Hypothalamus (tissue), 51 donors: ENCODE results near the gene GAGE10.
"Not testable (repeated sequence)": the region's sequence is repeated elsewhere in the genome, so short reads cannot be mapped to it uniquely, and the experiment has no call there.

Source experiments
- DNase-seq, 51 donors: peaks; one replicate each; lab custom pipeline; 2025; lab: John Stamatoyannopoulos, UW

The GAGE10 gene

GRCh38 chrX:49273181-49273727, 30.2 kb upstream of the GAGE10 start:
- no peak for DNase-seq

DNA sequence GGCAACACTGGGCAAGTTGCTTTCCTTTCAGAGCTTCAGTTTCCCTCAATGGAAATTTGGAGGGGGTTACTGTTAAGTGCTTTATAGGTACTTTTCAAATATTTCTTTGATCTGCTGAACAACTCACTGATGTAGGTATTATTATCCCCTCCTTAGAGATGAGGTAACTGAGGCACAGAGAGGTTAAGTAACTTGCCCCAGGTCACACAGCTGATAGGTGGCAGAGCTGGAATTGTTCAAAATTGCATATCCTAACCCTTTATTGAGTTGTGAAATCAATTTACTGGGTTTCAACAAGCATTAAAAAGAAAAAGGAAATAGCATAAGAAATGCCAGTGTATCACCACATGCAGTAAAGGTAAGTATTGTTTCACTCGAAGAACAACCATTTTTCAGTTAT, 27.2 kb upstream of the GAGE10 start:
- no peak for DNase-seq

DNA sequence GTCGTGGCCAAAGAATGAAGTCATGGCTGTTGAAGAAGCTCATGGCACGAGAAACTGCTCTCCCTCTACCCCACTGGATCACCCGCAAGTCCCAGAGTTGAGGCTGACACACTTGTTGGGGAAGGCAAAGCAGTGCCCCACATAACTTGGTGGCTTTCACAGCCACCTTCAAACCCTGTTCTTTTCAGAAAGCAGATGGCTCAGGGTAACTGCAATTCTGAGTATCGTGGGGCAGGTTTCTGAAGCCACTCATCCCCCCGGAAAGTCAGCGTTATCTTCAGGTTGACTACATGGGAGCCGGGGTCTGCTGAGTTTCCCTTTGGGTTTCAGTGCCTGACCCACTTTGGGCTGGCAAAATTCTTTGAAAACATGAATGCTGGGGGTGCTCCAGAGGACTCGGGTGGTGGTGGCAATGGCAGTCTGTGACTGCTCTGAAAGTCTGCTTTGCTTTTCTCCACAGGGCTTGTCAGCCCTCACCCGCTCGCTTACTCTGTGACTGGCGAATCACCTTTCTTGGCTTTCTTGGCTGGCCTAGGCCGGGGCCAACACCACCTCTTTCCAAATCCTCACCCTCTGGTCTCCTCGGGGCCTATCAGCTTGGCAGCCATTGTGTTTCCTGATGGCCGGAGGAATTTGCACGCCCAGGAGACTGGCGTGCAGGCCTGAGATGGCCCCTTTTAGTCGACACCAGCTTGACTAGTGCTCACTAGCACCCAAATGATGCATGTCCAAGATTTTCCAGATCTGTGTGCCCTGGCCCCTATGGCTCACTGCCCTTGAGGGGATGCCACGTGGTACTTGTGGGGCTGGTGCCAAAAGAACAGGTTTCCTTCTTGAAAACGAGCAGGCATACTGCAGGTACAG, 26.5 kb upstream of the GAGE10 start:
- no peak for DNase-seq

- DNase-seq: no peak
Observed at GRCh38 chrX:49277535-49277830, 26.0 kb upstream of the GAGE10 start.

DNA sequence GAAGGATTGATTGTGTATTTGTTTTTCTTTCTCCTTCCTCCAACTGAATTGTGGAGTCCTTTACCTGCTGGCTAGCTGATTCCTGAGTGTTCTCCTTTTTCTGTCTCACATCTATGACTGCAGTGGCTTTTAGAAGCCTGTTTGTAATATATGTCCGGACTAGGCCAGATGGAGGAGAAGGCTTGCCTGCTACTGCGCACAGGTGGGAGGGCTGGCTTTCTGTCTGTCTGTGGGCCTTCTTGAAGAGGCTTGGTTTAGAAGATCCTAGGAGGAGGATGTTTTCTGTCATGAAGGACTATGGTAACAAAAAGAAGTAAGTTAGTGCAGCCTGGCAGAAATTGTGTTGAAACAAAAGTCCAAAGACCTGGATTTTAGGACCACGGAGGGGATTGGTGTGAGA, 25.4 kb upstream of the GAGE10 start:
- no peak for DNase-seq

DNA sequence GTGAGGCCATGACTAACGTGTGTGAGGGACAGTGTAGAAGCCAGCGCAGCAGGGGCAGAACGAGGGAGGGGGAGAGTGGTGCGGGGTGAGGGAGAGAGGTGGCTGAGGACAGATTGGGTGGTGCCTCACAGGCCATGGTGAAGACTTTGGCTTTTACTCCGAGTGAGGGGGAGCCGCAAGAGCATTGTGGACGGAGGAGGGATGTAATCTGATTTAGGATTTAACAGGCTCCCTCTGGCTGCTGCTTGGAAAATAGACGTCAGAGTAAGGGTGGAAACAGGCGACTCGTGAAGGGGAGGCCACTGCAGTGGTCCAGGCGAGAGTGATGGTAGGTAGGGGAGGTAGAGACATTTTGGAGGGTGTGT, 20.8 kb upstream of the GAGE10 start:
- peak in 4 of 51 donors; percentile 0 to 22 (median 2) for DNase-seq

GRCh38 chrX:49284212-49284611, 19.2 kb upstream of the GAGE10 start:
- no peak for DNase-seq

GRCh38 chrX:49286136-49286535, 17.3 kb upstream of the GAGE10 start:
- DNase-seq: no peak

- no peak for DNase-seq
Observed at GRCh38 chrX:49286581-49286980, 16.9 kb upstream of the GAGE10 start.

GRCh38 chrX:49287665-49288064, 15.8 kb upstream of the GAGE10 start:
- DNase-seq: no peak

DNA sequence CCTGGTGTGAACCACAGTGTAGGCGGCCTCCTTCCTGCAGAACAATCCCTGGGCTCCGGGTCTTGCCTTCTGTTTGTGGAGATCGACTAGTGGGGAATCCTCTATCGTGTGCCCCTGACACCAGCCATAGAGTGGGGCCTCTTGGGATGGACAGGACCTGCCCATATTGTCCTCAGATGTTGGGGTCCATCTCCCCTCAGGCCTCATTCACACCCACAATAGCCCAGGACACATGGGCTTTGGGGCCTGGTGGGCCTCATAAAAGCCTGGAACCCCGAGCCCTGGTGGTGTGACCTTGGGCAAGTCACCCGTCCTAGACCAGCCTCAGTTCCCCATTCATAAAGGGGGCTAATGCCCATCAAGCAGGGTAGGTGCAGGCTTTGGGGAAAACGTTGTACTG, 13.2 kb upstream of the GAGE10 start:
- DNase-seq: no peak

DNA sequence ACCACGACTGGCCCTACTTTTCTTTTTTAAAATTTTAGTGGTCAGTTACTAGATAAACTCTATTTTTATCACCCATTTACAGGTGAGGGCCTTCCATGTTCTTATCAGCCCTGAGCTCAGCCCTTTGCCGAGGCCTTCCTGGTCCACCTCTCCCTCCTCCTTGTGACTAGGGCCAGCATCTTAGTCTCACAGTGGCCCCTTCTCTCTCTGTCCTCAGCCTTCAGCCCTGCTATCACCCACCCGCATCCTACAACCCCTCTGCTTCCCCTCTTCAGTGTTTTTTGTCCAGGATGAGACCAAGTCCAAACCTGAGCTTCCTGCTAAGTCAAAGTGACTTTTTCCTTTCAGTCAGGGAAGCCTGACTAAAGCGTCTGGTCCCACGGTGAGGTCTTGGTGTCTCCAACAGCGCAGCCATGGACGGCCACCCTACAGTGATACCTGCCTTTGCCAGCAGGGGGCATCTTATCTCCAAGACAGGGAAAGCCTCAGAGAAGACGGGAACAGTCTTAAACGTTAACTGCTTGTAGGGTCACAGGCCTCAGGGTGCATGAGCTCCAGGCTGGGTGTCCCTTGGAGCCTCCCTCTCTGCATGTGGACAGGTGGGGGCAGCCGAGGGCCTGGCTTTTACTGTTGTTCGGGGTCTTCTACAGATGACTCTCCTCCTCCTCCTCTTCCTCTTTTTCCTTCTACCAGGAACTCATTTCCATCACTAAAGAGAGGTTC, 11.7 kb upstream of the GAGE10 start:
- peak in 26 of 51 donors; percentile 1 to 51 (median 18) for DNase-seq

DNA sequence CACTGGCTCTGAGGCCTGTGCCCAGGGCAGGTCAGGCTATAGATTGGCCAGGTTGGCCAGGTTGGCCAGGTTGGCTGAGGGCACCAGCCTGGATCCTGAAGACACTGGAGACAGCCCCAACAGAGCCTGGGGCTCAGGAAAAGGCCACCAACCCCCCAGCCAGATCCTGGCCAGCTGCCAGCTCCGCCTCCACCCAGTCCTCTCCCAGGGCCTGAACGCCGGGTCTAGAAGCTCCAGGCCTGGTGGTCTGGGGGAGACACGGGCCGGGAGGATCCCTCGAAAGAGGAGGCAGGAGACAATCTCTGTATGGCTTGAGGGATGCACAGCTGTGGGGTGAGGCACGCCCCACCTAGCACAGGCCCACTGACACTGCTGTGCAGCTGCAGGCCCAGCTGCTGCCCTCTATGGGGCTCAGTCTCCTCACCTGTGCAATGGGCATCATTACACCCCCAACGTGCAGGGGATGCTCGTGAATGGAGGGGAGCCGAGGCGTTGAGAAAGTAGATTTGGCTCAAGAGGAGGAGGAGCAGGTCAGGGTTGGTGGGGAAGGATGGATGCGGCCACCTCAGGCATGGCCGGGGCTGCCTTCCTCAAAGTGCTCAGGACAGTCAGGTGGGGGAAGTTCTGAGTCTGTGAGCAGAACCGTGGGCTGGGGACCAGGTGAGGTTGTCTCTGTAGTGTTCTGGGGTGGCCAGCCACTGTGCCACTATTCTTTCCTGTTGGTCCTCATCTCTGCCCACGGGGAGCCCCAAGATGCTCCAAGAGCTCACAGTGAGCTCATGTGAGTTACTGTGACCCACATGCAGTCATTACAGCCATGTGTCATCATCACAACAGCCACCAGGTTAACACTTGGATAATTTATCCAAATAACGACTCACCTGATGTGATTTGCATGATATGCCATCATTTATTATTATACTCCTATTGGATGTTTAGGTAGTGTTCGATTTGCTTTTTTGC, 10.8 kb upstream of the GAGE10 start:
- DNase-seq: no peak

GRCh38 chrX:49299293-49299692, 4.2 kb upstream of the GAGE10 start:
- DNase-seq: not testable (repeated sequence)

- DNase-seq: no peak
Observed at GRCh38 chrX:49300703-49301102, 2.7 kb upstream of the GAGE10 start.

- DNase-seq: not testable (repeated sequence)
Observed at GRCh38 chrX:49307775-49308174, 4.3 kb downstream of the GAGE10 start.

DNA sequence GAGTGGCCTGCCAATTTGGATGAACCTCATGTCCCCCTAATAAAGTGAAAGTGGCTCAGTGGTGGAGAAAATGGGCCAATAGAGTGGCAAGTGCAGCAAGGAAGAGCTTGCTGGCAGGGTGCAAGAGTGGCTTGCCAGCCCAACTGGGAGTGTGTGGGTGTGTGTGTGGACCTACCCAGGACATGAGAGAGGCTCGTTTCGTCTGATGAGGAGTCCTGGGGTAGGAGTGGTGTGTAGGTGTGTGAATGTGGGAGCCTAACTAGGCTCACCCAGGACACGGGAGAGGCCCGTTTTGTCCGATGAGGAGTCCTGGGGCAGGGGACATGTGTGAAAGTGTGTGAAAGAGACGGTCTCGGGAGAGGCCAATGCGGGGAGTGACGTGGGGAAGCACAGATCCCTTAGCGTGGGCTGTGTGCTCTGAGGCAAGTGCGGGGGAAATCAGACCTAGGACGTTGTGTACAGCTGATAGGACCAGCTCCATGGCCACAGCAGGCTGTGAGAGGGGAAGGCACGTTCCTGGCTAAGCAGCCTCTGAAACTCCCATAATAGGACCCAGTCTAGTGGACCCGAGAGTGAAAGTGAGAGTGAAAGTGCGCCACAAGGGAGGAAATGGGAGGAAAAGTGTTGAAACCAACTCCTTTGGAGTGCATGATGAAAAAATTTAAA, 5.3 kb downstream of the GAGE10 start:
- DNase-seq: peak in 3 of 51 donors; percentile 2 to 30 (median 8)

DNA sequence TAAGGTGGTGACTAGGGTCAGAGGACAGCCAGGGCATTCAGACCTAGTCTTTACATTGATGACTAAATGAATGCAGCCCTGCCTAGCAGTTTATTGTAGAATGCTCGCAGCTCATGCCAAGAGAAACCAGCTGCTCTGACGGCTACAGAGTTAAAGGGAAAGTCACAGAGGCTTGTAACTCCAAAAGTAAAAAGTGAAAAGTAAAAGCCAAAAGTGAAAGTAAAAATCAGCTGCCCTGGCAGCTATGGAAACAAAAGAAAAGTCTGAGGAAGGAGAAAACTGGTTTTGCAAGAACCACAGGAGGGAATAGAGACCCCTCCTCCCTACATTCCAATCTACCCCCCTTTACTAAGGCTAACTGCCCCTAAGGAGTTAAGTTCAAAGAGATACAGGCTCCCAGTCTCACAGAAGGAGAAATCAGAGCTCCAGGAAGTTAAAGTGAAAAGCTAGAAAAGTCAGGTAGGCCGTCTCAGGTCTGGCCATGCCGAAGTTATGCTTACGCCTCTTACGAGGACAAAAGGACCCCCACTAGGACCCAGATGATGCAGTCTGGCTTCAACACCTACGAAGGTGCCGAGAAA, 6.0 kb downstream of the GAGE10 start:
- DNase-seq: no peak

- no peak for DNase-seq
Observed at GRCh38 chrX:49310371-49310770, 6.9 kb downstream of the GAGE10 start.

DNA sequence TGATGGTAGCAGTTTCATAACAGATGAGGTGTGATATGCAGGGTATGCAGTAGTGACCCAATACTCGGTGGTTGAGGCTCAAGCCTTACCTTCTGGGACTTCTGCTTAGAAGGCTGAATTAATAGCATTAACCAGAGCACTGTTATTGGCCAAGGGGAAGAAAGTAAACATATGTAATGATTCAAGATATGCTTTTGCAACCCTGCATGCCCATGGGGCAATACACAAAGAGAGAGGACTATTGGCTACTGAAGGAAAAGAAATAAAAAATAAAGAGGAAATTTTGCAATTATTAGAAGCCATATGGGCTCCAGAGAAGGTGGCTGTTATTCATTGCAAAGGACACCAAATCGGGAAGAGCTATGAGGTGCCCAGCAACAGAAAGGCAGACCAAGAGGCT, 8.7 kb downstream of the GAGE10 start:
- DNase-seq: no peak
